Breast epithelium (tissue), 4 donors: ENCODE results near the gene PRTN3. TPM values are rescaled to one million over a fixed set of nuclear protein-coding genes. Genes with fewer than 3 reads are reported as not detected.

Experiments used
- DNase-seq, 2 donors: peaks; one replicate each; pipeline ENCODE4 v3.0.0-alpha.2; 2019; ENCODE audit warnings: low spot score in 2 of 2
- H3K27ac ChIP-seq, 2 donors: fragments of 200-600 bp; sonication (generic) in 1 of 2; one replicate each; pipeline ENCODE4 v1.5.1; 2016 to 2019; ENCODE audit warnings: mild to moderate bottlenecking in 1 of 2
- H3K27me3 ChIP-seq, 2 donors: fragments of 200-600 bp; sonication (generic) in 1 of 2; one replicate each; pipeline versions ENCODE4 v1.5.1 to v1.6.0; 2017 to 2019; ENCODE audit warnings: control low read depth in 1 of 2, mild to moderate bottlenecking in 1 of 2
- H3K36me3 ChIP-seq: fragments of 200-600 bp; one replicate; pipeline ENCODE4 v1.5.1; 2019
- H3K4me1 ChIP-seq, 2 donors: fragments of 200-600 bp; sonication (generic); one replicate each; pipeline ENCODE4 v1.5.1; 2016 to 2019; ENCODE audit warnings: control low read depth in 1 of 2
- H3K4me3 ChIP-seq, 3 donors: fragments of 200-600 bp; sonication (generic); 1 replicate in 2 of 3; 2 replicates in 1 of 3; pipeline ENCODE4 v1.5.1; 2016 to 2019; ENCODE audit warnings: mild to moderate bottlenecking in 3 of 3, moderate library complexity in 2 of 3
- H3K9me3 ChIP-seq, 2 donors: fragments of 200-600 bp; sonication (generic) in 1 of 2; one replicate each; pipeline ENCODE4 v1.5.1; 2016 to 2019; ENCODE audit warnings: control low read depth in 1 of 2
- CTCF ChIP-seq, 3 donors: fragments of 450-650 bp; IDR thresholded peaks; one replicate each; pipeline ENCODE4 v1.5.1; 2016 to 2017; ENCODE audit warnings: antibody characterized with exemption in 3 of 3, mild to moderate bottlenecking in 3 of 3, moderate library complexity in 3 of 3
- POLR2A ChIP-seq: fragments of 450-650 bp; IDR thresholded peaks from one replicate; pipeline ENCODE4 v1.6.1; 2016; ENCODE audit warnings: antibody characterized with exemption, mild to moderate bottlenecking, moderate library complexity
- POLR2AphosphoS5 ChIP-seq, 3 donors: sonication (generic); formaldehyde crosslinking; IDR thresholded peaks; one replicate each; pipeline ENCODE4 v1.6.1; 2017; ENCODE audit warnings: antibody characterized with exemption in 3 of 3
- intact Hi-C: fragments of 100-400 bp; cut with DNase I; formaldehyde crosslinking; loops from one replicate; pipeline ENCODE4 v1.15.1; 2023; ENCODE audit warnings: low total_unique reads
- total RNA-seq, 3 donors: library from RNA; depleted of rRNA; stranded (reverse); fragments of >200 nt; gene quantifications; one replicate each; pipeline ENCODE4 v1.1.0, GENCODE V29; 2016

The PRTN3 gene
- total RNA-seq, 3 donors from 2014 or later: 0.44 to 1.1 TPM; not detected in 1

GRCh38 chr19:863315-863620, 22.5 kb downstream of the PRTN3 start:
- no peak for DNase-seq
- H3K4me1 ChIP-seq: peaks cover 6 to 10% of the 10 kb centered on the region in 2 donors
- peak overlapping the region; percentile 36 to 52 for H3K27ac ChIP-seq

GRCh38 chr19:866769-867300, 26.0 kb downstream of the PRTN3 start:
- no peak overlapping the region for H3K4me3 ChIP-seq
- H3K27me3 ChIP-seq: no peaks in the 10 kb centered on the region
- H3K36me3 ChIP-seq: no peaks in the 10 kb centered on the region
- no peak for TF ChIP-seq POLR2A
- TF ChIP-seq CTCF (IDR thresholded peaks at IDR 0.05): no peak
- TF ChIP-seq POLR2AphosphoS5 (IDR thresholded peaks at IDR 0.05): no peak
- intact Hi-C loops: no loop called here
- H3K9me3 ChIP-seq: no peaks in the 10 kb centered on the region
- H3K4me1 ChIP-seq: peaks cover 0 to 2% of the 10 kb centered on the region in 2 donors
- DNase-seq: no peak
- no peak overlapping the region for H3K27ac ChIP-seq

More at GRCh38 chr19:863315-863620, 22.5 kb downstream of the PRTN3 start:
- no peaks in the 10 kb centered on the region for H3K36me3 ChIP-seq
- H3K9me3 ChIP-seq: no peaks in the 10 kb centered on the region
- peaks cover 0 to 3% of the 10 kb centered on the region in 2 donors for H3K27me3 ChIP-seq
- TF ChIP-seq POLR2AphosphoS5 (IDR thresholded peaks at IDR 0.05) (no peak), POLR2A (no peak), CTCF (IDR thresholded peaks at IDR 0.05) (no peak)
- intact Hi-C loops: no loop called here
- no peak overlapping the region for H3K4me3 ChIP-seq

GRCh38 chr19:867301-867793, 26.5 kb downstream of the PRTN3 start:
- intact Hi-C loops: no loop called here
- Histone ChIP-seq H3K27me3 (no peaks in the 10 kb centered on the region), H3K4me1 (no peaks in the 10 kb centered on the region), H3K4me3 (no peak overlapping the region), H3K36me3 (no peaks in the 10 kb centered on the region), H3K9me3 (no peaks in the 10 kb centered on the region), H3K27ac (no peak overlapping the region)
- no peak for TF ChIP-seq POLR2AphosphoS5 (IDR thresholded peaks at IDR 0.05)
- DNase-seq: no peak

GRCh38 chr19:867855-868457, 27.2 kb downstream of the PRTN3 start:
- intact Hi-C loops: no loop called here
- TF ChIP-seq POLR2A (no peak), POLR2AphosphoS5 (IDR thresholded peaks at IDR 0.05) (no peak), CTCF (IDR thresholded peaks at IDR 0.05) (no peak)
- Histone ChIP-seq H3K9me3 (no peaks in the 10 kb centered on the region), H3K4me1 (no peaks in the 10 kb centered on the region), H3K27ac (peak overlapping the region; percentile 87 to 93), H3K36me3 (no peaks in the 10 kb centered on the region), H3K4me3 (no peak overlapping the region), H3K27me3 (no peaks in the 10 kb centered on the region)
- no peak for DNase-seq

DNA sequence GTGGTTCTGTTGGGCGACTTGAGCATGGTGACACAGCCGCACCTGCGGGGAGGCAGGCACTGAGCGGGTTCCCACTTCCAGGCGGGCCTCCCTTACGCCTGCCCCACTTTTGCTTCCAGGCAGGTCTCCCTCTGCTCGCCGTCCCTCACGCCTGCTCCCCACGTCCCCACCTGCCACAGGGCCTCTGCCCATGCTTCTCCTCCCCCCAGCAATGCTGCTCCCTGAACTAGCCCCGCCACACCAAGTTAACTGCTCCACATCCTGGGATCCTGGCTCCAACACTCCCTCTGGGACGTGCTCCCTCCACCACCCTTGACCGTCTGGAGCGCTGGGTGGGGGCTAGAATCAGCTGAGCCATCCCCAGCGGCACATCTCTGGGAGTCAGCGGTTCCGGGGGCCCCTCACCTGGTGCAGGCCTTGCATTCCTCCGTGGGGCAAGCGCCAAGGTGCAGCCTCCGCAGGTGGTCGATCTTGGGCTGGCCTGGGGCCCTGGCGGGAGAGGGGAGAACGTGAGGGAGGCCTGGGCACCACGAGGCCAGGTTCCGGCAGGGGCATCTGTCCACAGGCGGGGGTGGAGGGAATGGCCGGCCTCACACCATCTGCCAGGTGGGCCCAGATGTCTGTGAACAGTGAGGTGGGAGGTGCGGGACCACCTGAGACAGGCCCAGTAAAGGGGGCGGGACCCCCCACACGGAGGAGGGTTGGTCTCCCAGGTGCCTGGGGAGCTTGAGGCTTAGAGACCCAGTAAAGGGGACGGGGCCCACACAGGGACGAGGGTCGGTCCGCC, 27.9 kb downstream of the PRTN3 start:
- H3K36me3 ChIP-seq: no peaks in the 10 kb centered on the region
- intact Hi-C loops: no loop called here
- no peak for TF ChIP-seq POLR2A
- no peak for TF ChIP-seq CTCF (IDR thresholded peaks at IDR 0.05)
- no peak for TF ChIP-seq POLR2AphosphoS5 (IDR thresholded peaks at IDR 0.05)
- H3K27ac ChIP-seq: peak overlapping the region; percentile 87 to 93
- no peaks in the 10 kb centered on the region for H3K27me3 ChIP-seq
- no peak for DNase-seq
- H3K9me3 ChIP-seq: no peaks in the 10 kb centered on the region
- no peak overlapping the region for H3K4me3 ChIP-seq
- H3K4me1 ChIP-seq: no peaks in the 10 kb centered on the region
